Measurements from ENCODE around the gene MFAP5. TPM values are rescaled to one million over a fixed set of nuclear protein-coding genes. Genes with fewer than 3 reads are reported as not detected.
A peak's percentile ranks its signal among the peaks of the same experiment; 100 is the strongest.
"Not testable (repeated sequence)": the region's sequence is repeated elsewhere in the genome, so short reads cannot be mapped to it uniquely, and the experiment has no call there.

The MFAP5 gene
- total RNA-seq, 2 experiments from 2014 or later, result not detected

- intact Hi-C loops (cut with micrococcal nuclease); H3K36me3 Mint-ChIP-seq (ENCODE audit: low read depth): not testable (repeated sequence)
Measured at GRCh38 chr12:8613881-8614280, 48.7 kb downstream of the MFAP5 start.

GRCh38 chr12:8612629-8613028 lies 50.0 kb downstream of the MFAP5 start, which contains the start of gene AICDA:
TSS of gene AICDA (minus strand) at chr12:8612859. CDS start at chr12:8612767, 92 bp downstream.
- no peak within 1 kb of the TSS for H3K4me3 Mint-ChIP-seq
- CTCF ChIA-PET, result interaction anchor here (0.7 to 2.7 kb wide), 2 partner anchors 44 to 68 kb away, joined by 4 to 11 read pairs; no protein-coding TSS in a partner anchor
- H3K4me1 Mint-ChIP-seq (ENCODE audit: low read depth), result peaks cover 10% of the 10 kb centered on the region
- DNase-seq, result no peak
- no peak within 1 kb of the TSS for H3K27ac Mint-ChIP-seq
- H3K27me3 Mint-ChIP-seq (ENCODE audit: low read depth), result no peaks in the 10 kb centered on the region
- H3K36me3 Mint-ChIP-seq (ENCODE audit: low read depth), result no peaks in the 10 kb centered on the region
- intact Hi-C loops (cut with micrococcal nuclease), result no loop called here
- H3K9me3 Mint-ChIP-seq, result no peaks in the 10 kb centered on the region

More at GRCh38 chr12:8613881-8614280, 48.7 kb downstream of the MFAP5 start:
- H3K27ac Mint-ChIP-seq; DNase-seq; H3K27me3 Mint-ChIP-seq (ENCODE audit: low read depth); H3K4me1 Mint-ChIP-seq (ENCODE audit: low read depth); H3K9me3 Mint-ChIP-seq; H3K4me3 Mint-ChIP-seq: not testable (repeated sequence)
- CTCF ChIA-PET, result interaction anchor here (1.0 kb wide), 1 partner anchor 70 kb away, joined by 3 read pairs; no protein-coding TSS in a partner anchor

GRCh38 chr12:8609061-8609570 lies 53.5 kb downstream of the MFAP5 start:
- Mint-ChIP-seq H3K4me1 (ENCODE audit: low read depth) (peaks cover 10% of the 10 kb centered on the region), H3K9me3 (no peaks in the 10 kb centered on the region), H3K36me3 (ENCODE audit: low read depth) (no peaks in the 10 kb centered on the region), H3K27me3 (ENCODE audit: low read depth) (peaks cover 3% of the 10 kb centered on the region), H3K4me3 (no peak overlapping the region), H3K27ac (no peak overlapping the region)
- CTCF ChIA-PET, result interaction anchor here (1.0 to 2.7 kb wide), 10 partner anchors 9 to 75 kb away, joined by 3 to 27 read pairs (median 4); no protein-coding TSS in a partner anchor
- intact Hi-C loops (cut with micrococcal nuclease), result loop anchor here (1.0 kb wide), 1 partner anchor 65 kb away; no protein-coding TSS in a partner anchor
- peak; percentile 38 for DNase-seq

- intact Hi-C loops (cut with micrococcal nuclease), result no loop called here
- no peak for DNase-seq
- no peaks in the 10 kb centered on the region for H3K9me3 Mint-ChIP-seq
- no peaks in the 10 kb centered on the region for H3K36me3 Mint-ChIP-seq (ENCODE audit: low read depth)
- CTCF ChIA-PET, result interaction anchor here (1.1 kb wide), 1 partner anchor 63 kb away, joined by 4 read pairs; no protein-coding TSS in a partner anchor
- no peak overlapping the region for H3K27ac Mint-ChIP-seq
- peaks cover 10% of the 10 kb centered on the region for H3K4me1 Mint-ChIP-seq (ENCODE audit: low read depth)
- H3K4me3 Mint-ChIP-seq, result no peak overlapping the region
- peaks cover 8% of the 10 kb centered on the region for H3K27me3 Mint-ChIP-seq (ENCODE audit: low read depth)
Measured at GRCh38 chr12:8606890-8607289, 55.7 kb downstream of the MFAP5 start.

GRCh38 chr12:8605057-8605456 lies 57.6 kb downstream of the MFAP5 start:
- CTCF ChIA-PET, result no interaction called here
- no peak overlapping the region for H3K27ac Mint-ChIP-seq
- H3K36me3 Mint-ChIP-seq (ENCODE audit: low read depth), result no peaks in the 10 kb centered on the region
- peaks cover 8% of the 10 kb centered on the region for H3K27me3 Mint-ChIP-seq (ENCODE audit: low read depth)
- intact Hi-C loops (cut with micrococcal nuclease), result no loop called here
- DNase-seq, result no peak
- H3K4me1 Mint-ChIP-seq (ENCODE audit: low read depth), result peaks cover 10% of the 10 kb centered on the region
- H3K9me3 Mint-ChIP-seq, result no peaks in the 10 kb centered on the region
- H3K4me3 Mint-ChIP-seq, result no peak overlapping the region

GRCh38 chr12:8603856-8604255 lies 58.8 kb downstream of the MFAP5 start:
- Mint-ChIP-seq H3K4me1 (ENCODE audit: low read depth) (peaks cover 2% of the 10 kb centered on the region), H3K4me3 (no peak overlapping the region), H3K27me3 (ENCODE audit: low read depth) (peaks cover 8% of the 10 kb centered on the region), H3K36me3 (ENCODE audit: low read depth) (no peaks in the 10 kb centered on the region), H3K9me3 (no peaks in the 10 kb centered on the region), H3K27ac (no peak overlapping the region)
- intact Hi-C loops (cut with micrococcal nuclease), result no loop called here
- no peak for DNase-seq
- CTCF ChIA-PET, result no interaction called here

GRCh38 chr12:8603286-8603685 lies 59.3 kb downstream of the MFAP5 start:
- no peaks in the 10 kb centered on the region for H3K9me3 Mint-ChIP-seq
- H3K36me3 Mint-ChIP-seq (ENCODE audit: low read depth), result no peaks in the 10 kb centered on the region
- no peak overlapping the region for H3K4me3 Mint-ChIP-seq
- H3K27me3 Mint-ChIP-seq (ENCODE audit: low read depth), result peaks cover 8% of the 10 kb centered on the region
- DNase-seq, result no peak
- no peak overlapping the region for H3K27ac Mint-ChIP-seq
- CTCF ChIA-PET, result no interaction called here
- intact Hi-C loops (cut with micrococcal nuclease), result no loop called here
- no peaks in the 10 kb centered on the region for H3K4me1 Mint-ChIP-seq (ENCODE audit: low read depth)

GRCh38 chr12:8596561-8596960 lies 66.1 kb downstream of the MFAP5 start:
- intact Hi-C loops (cut with micrococcal nuclease), result no loop called here
- no peak for DNase-seq
- CTCF ChIA-PET, result no interaction called here
- Mint-ChIP-seq H3K27ac (no peak overlapping the region), H3K4me3 (no peak overlapping the region), H3K27me3 (ENCODE audit: low read depth) (no peaks in the 10 kb centered on the region), H3K36me3 (ENCODE audit: low read depth) (no peaks in the 10 kb centered on the region), H3K9me3 (no peaks in the 10 kb centered on the region), H3K4me1 (ENCODE audit: low read depth) (no peaks in the 10 kb centered on the region)

Other genes starting within 250 kb of the MFAP5 start
- gene CLEC6A, start 206.9 kb downstream of the MFAP5 start, total RNA-seq, result not detected
- not detected for gene CLEC4D, start 149.3 kb downstream of the MFAP5 start, total RNA-seq
- not detected for gene CLEC4E, start 121.9 kb downstream of the MFAP5 start, total RNA-seq
- gene AICDA, start 50.0 kb downstream of the MFAP5 start, total RNA-seq, result not detected
- 1 to 10 TPM; 5.2 to 5.5 TPM for gene RIMKLB, start 35.2 kb upstream of the MFAP5 start, total RNA-seq
- gene A2ML1, start 159.8 kb upstream of the MFAP5 start, total RNA-seq, result not detected